AG04450 (cell line): ENCODE results near the gene PPIL4. TPM values are rescaled to one million over a fixed set of nuclear protein-coding genes. Genes with fewer than 3 reads are reported as not detected.

Experiments
- CTCF ChIA-PET: fragments of 300-600, 350-600 bp; formaldehyde crosslinking; extraction: SDS; loops from one replicate; lab custom pipeline; 2022; ENCODE audit warnings: antibody characterized with exemption, inconsistent platforms; lab: Charles Lee
- POLR2A ChIA-PET: fragments of 350-600 bp; formaldehyde crosslinking; extraction: SDS; loops from one replicate; lab custom pipeline; 2021; ENCODE audit warnings: antibody characterized with exemption, inconsistent platforms; lab: Yijun Ruan, JAX
- DNase-seq: peaks from one replicate; pipeline ENCODE4 v3.0.0-alpha.2; 2011; ENCODE audit warnings: low read depth, low spot score
- H3K27ac ChIP-seq: one replicate; pipeline ENCODE4 v1.5.1; 2012; ENCODE audit warnings: low read depth, low read length, control low read depth
- H3K27me3 ChIP-seq: one replicate; pipeline ENCODE4 v1.6.0; 2012; ENCODE audit warnings: low read length; ENCODE audit not compliant: control insufficient read depth, insufficient read depth
- H3K4me3 ChIP-seq: 2 replicates; pipeline ENCODE4 v1.5.1; 2011; ENCODE audit warnings: mild to moderate bottlenecking, low read depth, low read length, control low read depth
- H3K9me3 ChIP-seq: 2 replicates; pipeline ENCODE4 v1.5.1; 2012; ENCODE audit warnings: low read length; ENCODE audit not compliant: control insufficient read depth, insufficient read depth
- CTCF ChIP-seq: IDR thresholded peaks from 2 replicates; pipeline ENCODE4 v1.5.1; 2011; ENCODE audit warnings: low read depth, low read length, control low read depth, inconsistent platforms
- polyA plus RNA-seq: library from polyadenylated mRNA; depleted of rRNA; stranded (reverse); fragments of >200 nt; gene quantifications from 2 replicates; pipeline ENCODE4 v1.2.3, GENCODE V29; 2011

Gene PPIL4
- polyA plus RNA-seq, 1 experiment: 14.7 TPM

- no peak for DNase-seq
- H3K9me3 ChIP-seq: no peaks in the 10 kb centered on the region
- no peak overlapping the region for H3K4me3 ChIP-seq
- TF ChIP-seq CTCF: no peak
- POLR2A ChIA-PET: no interaction called here
- CTCF ChIA-PET: no interaction called here
- no peaks in the 10 kb centered on the region for H3K27me3 ChIP-seq
- H3K27ac ChIP-seq: no peak overlapping the region
These were observed 4.7 kb downstream of the PPIL4 start for GRCh38 chr6:149541139-149541538.

GRCh38 chr6:149534742-149535141 is 11.1 kb downstream of the PPIL4 start:
- no peak for TF ChIP-seq CTCF
- DNase-seq: no peak
- H3K27ac ChIP-seq: no peak overlapping the region
- no peaks in the 10 kb centered on the region for H3K9me3 ChIP-seq
- POLR2A ChIA-PET: no interaction called here
- H3K4me3 ChIP-seq: no peak overlapping the region
- no peaks in the 10 kb centered on the region for H3K27me3 ChIP-seq
- CTCF ChIA-PET: no interaction called here

- CTCF ChIA-PET: interaction anchor here (0.7 kb wide), 1 partner anchor 951 kb away, joined by 8 read pairs; no protein-coding TSS in a partner anchor
- Histone ChIP-seq H3K27me3 (no peaks in the 10 kb centered on the region), H3K9me3 (no peaks in the 10 kb centered on the region), H3K27ac (no peak overlapping the region), H3K4me3 (no peak overlapping the region)
- TF ChIP-seq CTCF: no peak
- POLR2A ChIA-PET: no interaction called here
- DNase-seq: no peak
These were observed 16.2 kb downstream of the PPIL4 start for GRCh38 chr6:149529650-149530049.

GRCh38 chr6:149515494-149515893 is 30.3 kb downstream of the PPIL4 start:
- Histone ChIP-seq H3K27me3 (no peaks in the 10 kb centered on the region), H3K9me3 (no peaks in the 10 kb centered on the region), H3K27ac (no peak overlapping the region), H3K4me3 (no peak overlapping the region)
- TF ChIP-seq CTCF: no peak
- ChIA-PET POLR2A (interaction anchor here (0.6 kb wide), 1 partner anchor 25 kb away, joined by 4 read pairs; no protein-coding TSS in a partner anchor), CTCF (interaction anchor here (1.0 to 5.3 kb wide), 4 partner anchors 9 to 487 kb away, joined by 3 to 128 read pairs (median 28); no protein-coding TSS in a partner anchor)
- DNase-seq: no peak

GRCh38 chr6:149513915-149514314 is 31.9 kb downstream of the PPIL4 start:
- CTCF ChIA-PET: interaction anchor here (0.6 to 1.5 kb wide), 3 partner anchors 82 to 1417 kb away, joined by 3 to 11 read pairs (median 4); no protein-coding TSS in a partner anchor
- no peak for DNase-seq
- no peaks in the 10 kb centered on the region for H3K9me3 ChIP-seq
- H3K27me3 ChIP-seq: no peaks in the 10 kb centered on the region
- TF ChIP-seq CTCF: no peak
- H3K4me3 ChIP-seq: no peak overlapping the region
- POLR2A ChIA-PET: no interaction called here
- no peak overlapping the region for H3K27ac ChIP-seq
